Omental fat pad (tissue), 4 donors: ENCODE measurements around the gene REN. TPM values are rescaled to one million over a fixed set of nuclear protein-coding genes. Genes with fewer than 3 reads are reported as not detected.

ENCODE experiments used
- ATAC-seq: fragments of 150-250 bp; one replicate; pipeline ENCODE4 v1.9.1; 2016; ENCODE audit warnings: mild to moderate bottlenecking, moderate library complexity; ENCODE audit not compliant: low FRiP score
- DNase-seq: peaks from one replicate; pipeline ENCODE4 v3.0.0-alpha.2; 2019; ENCODE audit warnings: low spot score
- CTCF ChIP-seq, 3 donors: fragments of 450-650 bp; IDR thresholded peaks; one replicate each; pipeline ENCODE4 v1.5.1; 2016 to 2017; ENCODE audit warnings: antibody characterized with exemption in 3 of 3, mild to moderate bottlenecking in 3 of 3, moderate library complexity in 2 of 3
- total RNA-seq, 4 donors: library from RNA; depleted of rRNA; stranded (reverse); fragments of >200 nt; gene quantifications; one replicate each; pipeline ENCODE4 v1.1.0, GENCODE V29; 2016

The REN gene
- total RNA-seq, 4 donors from 2014 or later: 1.4 to 2.8 TPM; not detected in 2

DNA sequence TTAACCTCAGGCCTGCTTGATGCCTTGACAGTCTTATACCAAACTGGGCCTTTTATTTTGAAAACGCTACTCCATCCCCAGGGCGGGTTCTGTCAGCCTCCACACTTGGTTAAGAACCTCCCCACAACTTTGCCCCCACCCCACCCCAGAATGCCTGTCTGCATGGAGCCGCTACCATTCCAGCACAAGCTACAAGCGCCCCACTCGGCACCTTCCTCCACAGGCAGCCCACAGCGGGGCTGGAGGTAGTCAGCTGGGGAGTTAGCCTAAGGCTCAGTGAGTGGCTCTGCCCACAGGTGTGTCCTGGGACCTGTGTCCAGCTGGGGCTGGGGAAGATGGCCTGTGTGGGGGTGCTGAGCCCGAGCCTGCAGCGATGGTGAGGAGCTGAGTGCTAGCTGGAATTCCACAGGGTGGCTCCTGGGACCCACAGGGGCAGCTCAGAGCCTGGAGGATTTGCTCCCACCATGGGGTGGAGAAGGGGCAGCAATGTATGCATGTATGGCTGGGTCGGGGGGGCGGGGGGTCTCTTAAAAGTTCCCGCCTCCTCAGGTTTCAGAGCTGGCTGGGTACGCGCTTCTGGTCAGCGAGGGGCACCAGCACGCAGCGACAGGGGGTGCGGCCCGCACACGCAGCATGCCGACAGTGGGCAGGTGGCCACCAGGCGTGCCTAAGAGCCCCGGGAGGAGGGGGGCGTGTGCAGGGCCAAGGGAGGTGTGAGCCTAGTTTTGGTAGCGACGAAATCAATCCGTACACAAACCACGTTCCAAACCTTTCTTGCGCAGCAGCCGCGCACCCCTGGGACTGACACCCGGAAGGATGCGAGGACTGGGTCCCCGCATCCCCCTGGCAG lies 15.2 kb downstream of the REN start:
- DNase-seq (no peak), ATAC-seq (peak; percentile 28)
- no peak for TF ChIP-seq CTCF (IDR thresholded peaks at IDR 0.05)

- no peak for TF ChIP-seq CTCF (IDR thresholded peaks at IDR 0.05)
- ATAC-seq (peak; percentile 31), DNase-seq (no peak)
These were observed 16.2 kb downstream of the REN start for GRCh38 chr1:204149635-204150565.

GRCh38 chr1:204149107-204149506 lies 17.0 kb downstream of the REN start:
- ATAC-seq (no peak), DNase-seq (no peak)
- TF ChIP-seq CTCF (IDR thresholded peaks at IDR 0.05): no peak

GRCh38 chr1:204147406-204148383 lies 18.4 kb downstream of the REN start:
- no peak for DNase-seq
- no peak for TF ChIP-seq CTCF (IDR thresholded peaks at IDR 0.05)
- no peak for ATAC-seq

- ATAC-seq: no peak
- no peak for DNase-seq
- no peak for TF ChIP-seq CTCF (IDR thresholded peaks at IDR 0.05)
These were observed 19.2 kb downstream of the REN start for GRCh38 chr1:204146965-204147364.

DNA sequence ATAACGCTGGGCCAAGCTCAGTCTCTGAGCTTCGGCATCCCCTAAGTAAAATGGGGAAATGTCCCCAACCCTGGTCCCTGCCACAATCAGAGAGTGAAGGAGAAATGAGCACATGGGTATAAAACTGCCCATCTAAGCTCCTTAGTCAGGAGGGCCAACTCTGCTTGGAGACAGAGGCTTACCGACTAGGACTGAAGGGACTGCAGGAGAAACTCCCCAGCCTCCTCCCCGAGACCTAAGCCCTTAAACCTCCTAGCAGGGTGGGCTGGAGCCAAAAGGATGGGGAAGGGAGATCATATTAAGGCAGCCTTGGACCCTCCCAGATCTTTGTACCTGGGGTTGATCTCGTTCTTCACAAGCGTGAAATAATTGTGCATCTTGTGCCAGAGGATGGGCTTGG lies 19.8 kb downstream of the REN start:
- ATAC-seq: no peak
- DNase-seq: no peak
- no peak for TF ChIP-seq CTCF (IDR thresholded peaks at IDR 0.05)
